Measurements from ENCODE around the gene SLC5A2.
"Not testable (repeated sequence)": the region's sequence is repeated elsewhere in the genome, so short reads cannot be mapped to it uniquely, and the experiment has no call there.

The SLC5A2 gene

GRCh38 chr16:31483081-31483480 lies at the start of gene SLC5A2:
Gene SLC5A2, plus strand, starts transcription at chr16:31483123. Its CDS starts 14 bp downstream, at chr16:31483137.
- no peak for DNase-seq

DNA sequence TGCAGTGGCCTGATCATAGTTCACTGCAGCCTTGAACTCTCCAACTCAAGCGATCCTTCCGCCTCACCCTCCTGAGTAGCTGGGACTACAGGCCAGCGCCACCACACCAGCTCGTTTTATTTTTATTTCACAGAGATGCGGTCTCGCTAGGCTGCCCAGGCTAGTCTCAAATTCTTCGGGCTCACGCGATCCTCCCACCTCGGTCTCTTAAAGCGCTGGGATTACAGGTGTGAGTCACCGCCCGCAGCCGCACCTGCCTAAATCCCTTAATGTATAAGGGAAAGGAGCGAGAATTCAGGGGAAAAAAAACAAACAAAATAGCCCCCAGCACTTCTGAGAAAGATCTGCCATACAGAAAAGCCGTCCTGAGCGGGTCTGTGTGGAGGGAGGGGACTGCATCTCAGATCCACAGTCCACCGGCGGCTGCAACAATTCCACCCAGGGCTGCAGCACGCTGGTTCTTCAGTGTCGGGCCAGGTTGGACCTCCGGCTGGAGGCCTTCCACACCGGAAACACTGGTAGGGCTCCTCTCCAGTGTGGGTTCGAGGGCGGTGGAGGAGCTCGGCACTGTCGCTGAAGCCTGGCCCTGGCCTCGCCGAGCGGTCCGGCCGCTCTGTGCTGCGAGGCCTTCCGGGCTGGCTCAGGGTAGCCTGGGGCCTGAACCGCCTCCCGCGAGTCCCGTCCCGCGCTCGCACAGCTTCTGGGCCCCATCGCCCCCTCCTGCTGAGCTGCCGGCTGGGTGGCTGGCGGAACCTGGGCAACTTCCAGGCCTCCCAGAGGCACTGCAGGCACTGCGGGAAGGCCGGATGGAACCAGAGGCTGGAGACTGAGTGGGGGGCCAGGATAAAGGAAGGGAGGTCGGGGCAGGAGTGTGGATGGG lies 47.3 kb upstream of the SLC5A2 start:
- DNase-seq, result no peak

DNA sequence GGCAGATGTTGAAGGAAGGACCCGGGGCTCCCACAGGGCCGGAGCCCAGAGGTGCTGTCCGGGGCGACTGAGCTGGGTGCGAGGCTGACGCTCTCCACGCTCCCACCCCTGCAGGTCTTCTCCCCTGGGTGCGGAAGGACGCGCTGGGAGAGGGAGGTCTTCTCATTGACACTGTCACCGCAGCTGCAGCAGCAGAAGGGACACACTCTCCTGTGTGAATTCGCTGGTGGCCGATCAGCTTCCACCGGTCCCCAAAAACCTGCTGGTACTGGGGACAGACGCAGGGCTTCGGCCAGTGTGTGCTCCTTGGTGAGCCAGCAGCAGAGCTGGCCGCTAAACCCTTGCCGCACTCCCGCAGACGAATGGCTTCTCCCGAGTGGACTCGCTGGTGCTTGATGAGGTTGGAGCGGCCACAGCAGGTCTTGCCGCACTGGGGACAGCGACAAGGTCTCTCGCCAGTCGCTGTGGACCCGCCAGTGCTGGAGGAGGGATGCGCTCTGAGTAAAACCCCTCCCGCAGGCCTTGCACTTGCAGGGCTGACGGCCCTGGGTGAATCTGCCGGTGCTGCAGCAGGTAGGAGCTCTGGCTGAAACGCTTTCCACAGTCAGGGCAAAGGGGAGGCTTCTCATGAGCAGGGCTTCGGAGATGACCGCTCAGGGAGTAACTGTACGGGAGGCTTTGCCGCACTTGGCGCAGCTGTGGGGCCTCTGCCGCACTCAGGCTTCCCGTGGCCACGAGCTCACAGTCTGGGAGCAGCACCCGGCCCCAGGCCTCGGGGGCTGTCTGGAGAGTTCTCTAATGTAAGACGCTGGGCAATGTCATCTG lies 46.5 kb upstream of the SLC5A2 start:
- DNase-seq, result no peak

DNA sequence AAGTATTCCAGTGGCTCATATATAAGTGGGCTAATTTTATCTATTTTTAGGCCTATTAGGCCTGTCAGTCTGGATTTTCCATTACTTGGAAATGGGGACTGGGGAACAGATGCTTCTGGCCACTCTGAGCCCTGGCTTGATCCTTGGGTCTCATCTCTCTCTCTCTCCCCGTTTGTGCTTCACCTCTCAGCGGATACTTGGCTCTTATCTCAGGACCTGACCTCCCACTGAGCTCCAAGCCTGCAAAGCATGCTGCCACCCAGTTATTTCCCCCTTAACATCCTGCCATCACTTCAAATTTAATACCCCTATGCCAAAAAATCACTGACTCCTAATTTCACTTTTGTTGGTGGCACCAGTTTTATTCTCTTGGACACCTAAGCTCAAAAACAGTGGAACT lies 44.5 kb upstream of the SLC5A2 start:
- DNase-seq, result no peak

GRCh38 chr16:31439023-31439422 lies 43.9 kb upstream of the SLC5A2 start:
- not testable (repeated sequence) for DNase-seq

DNA sequence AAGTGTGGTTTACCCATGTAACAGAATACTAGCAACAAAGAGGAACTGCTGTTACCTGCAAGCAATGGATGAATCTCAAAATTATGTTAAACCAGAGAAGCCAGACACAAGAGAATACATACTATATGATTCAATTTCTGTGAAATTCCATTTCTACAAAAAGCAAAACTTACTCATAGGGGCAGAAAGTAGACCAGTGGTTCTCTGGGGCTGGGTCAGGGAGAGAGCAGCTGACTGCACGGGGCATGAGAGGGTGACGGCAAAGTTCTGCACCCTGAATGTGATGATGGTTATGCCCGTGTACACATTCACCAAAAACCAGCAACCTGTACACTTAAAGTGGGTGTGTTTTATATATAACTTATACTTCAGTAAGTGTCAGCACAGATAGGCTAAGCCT lies 43.4 kb upstream of the SLC5A2 start:
- DNase-seq, result no peak

GRCh38 chr16:31440516-31441184 lies 42.3 kb upstream of the SLC5A2 start:
- DNase-seq, result no peak

DNA sequence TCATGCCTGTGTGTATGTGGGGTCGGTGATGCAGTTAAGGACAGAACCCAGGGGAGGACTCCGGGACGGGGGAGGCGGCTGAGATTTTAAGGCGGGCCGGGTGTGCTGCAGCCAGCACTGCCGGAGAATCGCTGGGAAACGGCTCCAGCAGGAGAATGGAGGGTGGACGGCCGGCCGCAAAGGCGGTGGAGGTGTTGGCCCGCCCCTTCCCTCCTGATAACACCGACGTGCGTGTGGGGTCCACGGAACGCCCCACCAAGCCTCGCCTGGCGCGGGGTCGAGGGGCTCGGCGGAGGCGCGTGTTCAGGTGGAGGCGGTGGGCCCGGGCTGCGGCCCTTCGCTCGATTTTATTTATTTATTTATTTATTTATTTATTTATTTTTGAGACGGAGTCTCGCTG lies 41.0 kb upstream of the SLC5A2 start:
- DNase-seq, result no peak

- DNase-seq, result not testable (repeated sequence)
These were observed 37.0 kb upstream of the SLC5A2 start for GRCh38 chr16:31445931-31446330.

DNA sequence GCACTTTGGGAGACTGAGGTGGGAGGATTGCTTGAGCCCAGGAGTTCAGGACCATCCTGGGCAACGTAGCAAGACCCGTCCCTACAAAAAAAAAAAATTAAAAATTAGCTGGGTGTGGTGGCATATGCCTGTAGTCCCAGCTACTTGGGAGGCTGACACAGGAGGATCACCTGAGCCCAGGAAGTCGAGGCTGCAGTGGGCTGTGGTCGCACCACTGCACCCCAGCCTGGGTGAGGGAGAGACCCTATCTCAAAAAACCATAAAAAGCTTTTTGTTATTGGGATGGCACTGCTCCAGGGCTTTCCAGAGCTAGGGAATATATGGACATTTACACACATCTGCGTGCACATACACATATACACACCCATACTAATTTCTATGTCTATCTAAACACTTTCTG lies 31.7 kb upstream of the SLC5A2 start:
- no peak for DNase-seq

DNA sequence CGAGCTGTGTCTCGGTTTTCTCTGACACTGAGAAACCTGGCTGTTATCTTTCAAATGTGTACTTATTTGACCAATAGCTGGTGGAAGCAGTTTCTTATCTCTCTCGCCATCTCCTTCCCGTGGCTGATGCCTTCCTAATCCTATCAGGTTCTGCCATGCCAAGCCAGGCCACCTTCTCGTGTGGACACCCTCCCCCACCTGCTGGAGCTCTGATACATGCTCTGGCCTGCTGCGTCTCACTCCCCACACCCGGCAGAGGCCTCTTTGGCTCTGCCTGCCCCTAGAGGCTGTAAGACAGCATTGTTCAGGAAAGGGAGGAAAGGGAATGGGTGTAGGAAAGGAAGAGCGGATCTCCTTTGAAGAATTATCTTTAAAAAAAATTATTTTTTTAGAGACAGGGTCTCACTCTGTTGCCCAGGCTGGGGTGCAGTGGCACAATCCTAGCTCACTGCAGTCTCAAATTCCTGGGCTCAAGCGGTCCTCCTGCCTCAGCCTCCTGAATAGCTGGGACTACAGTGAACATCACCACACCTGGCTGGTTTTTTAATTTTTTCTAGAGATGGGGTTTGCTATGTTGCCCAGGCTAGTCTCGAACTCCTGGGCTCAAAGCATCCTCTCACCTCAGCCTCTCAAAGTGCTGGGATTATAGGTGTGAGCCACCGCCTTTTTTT lies 31.1 kb upstream of the SLC5A2 start:
- DNase-seq, result peak; percentile 37 to 82

- no peak for DNase-seq
These were observed 30.3 kb upstream of the SLC5A2 start for GRCh38 chr16:31452631-31453106.

GRCh38 chr16:31453255-31454204 lies 29.4 kb upstream of the SLC5A2 start:
- no peak for DNase-seq

GRCh38 chr16:31455601-31456314 lies 27.2 kb upstream of the SLC5A2 start:
- peak in 1 of 2 experiments; percentile 23 for DNase-seq

DNA sequence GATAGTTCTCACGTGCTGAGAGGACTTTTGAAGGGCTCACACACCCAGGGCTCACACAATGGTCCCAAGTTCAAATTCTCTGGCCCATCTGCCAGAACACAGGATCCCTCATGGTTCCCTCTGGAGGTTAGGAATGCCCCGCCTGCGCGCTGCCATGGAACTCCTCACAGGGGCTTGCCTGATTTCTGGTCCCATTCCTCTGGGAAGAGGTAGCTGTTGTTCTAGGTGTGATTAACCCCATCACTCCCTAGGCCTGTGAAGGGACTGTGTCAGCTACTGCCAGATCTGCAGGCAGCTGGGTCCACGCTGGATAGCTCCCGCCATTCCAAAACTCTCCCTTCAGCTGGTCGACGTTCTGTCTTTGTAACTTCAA lies 25.9 kb upstream of the SLC5A2 start:
- no peak for DNase-seq

DNA sequence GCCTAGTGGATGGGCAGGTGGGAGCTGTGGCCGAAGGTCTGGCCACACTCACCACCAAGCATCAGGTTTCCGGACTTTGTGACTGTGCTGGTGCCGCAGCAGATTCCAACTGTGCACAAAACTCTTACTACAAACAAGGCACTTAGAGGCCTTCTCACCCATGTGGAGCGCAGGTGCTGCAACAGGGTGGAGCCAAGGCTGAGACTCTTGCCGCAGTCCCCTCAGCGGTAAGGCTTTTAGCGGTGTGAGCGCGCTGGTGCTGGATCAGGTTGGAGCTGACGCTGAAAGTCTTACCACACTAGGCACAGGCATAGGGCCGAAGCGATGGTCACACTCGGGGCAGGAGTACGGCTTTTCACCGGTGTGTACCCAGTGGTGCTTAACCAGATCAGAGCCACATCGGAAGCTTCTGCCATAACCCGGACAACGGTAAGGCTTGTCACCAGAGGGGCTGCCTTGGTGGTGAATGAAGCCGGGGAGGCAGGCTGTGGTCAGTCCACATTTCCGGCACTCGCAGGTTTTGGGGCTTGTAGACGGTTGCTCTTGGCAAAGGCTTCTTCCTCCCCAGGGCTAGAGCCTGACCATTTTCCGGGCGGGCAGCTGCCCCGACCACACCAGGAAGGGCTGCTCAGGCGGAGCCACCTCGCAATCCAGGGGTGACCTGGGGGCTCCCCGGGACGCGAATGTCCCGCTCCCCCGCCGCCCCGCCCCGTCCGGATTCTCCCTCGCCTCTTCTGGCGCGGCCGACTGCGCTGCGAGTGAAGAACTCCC lies 24.7 kb upstream of the SLC5A2 start:
- DNase-seq, result peak; percentile 27 to 57

GRCh38 chr16:31458844-31459686 lies 23.9 kb upstream of the SLC5A2 start, which contains the start of gene ARMC5:
Gene ARMC5, plus strand, starts transcription at chr16:31459501. Its CDS starts 24 bp downstream, at chr16:31459525.
- peak; percentile 98 for DNase-seq

DNA sequence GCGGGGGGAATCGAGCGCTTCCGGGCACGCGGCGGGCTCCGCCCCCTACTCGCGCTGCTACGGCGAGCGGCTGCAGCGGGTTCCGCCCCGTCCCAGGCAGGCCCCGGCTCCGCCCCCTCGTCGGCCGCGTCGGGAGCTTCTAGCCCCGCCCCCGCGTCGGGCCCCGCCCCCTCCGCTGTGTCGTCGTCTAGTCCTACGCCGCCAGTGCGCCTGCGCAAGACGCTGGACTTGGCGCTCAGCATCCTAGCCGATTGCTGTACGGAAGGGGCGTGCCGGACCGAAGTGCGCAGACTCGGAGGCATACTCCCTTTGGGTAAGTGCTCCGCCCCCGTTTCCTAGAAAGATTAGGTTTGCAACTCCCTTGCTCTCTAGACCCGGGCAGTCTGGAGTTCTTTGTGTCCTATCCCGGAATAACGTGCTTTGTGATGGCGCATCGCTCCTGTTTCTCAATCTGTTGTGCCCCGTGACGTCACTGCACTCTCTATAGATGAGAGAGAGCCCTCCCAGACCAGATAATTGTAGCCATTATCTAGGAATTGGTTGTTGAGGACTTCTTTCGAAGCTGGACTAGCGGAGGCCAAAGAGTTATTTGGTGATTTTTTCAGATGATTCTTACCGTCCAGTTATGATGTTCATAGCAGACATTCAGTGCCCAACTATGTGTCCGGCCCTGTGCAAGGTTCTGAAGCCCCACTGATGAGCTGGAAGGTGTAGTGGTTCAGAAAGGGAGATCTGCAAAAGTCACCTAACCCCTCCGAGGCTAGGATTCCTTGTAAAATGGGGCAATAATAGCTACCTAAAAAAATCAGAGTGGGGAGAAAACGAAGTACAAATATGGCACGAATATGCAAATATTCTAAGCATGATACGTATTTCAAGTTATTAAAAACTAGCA lies 23.0 kb upstream of the SLC5A2 start:
- DNase-seq, result peak; percentile 99

Data from NCI-H524 (cell line).